ENCODE data around the gene IKZF3. TPM values are rescaled to one million over a fixed set of nuclear protein-coding genes. Genes with fewer than 3 reads are reported as not detected.
A peak's percentile ranks its signal among the peaks of the same experiment; 100 is the strongest.

The IKZF3 gene
- polyA plus RNA-seq, 1 donor (not counting 4 experiments of a cell fraction or from before 2014, with no cell fraction given): not detected

GRCh38 chr17:39738568-39738901 is 125.6 kb downstream of the IKZF3 start:
- Histone ChIP-seq H3K9me1 (ENCODE audit: control insufficient read depth, extremely low read depth, insufficient read depth, low read length) (no peaks in the 10 kb centered on the region), H2AFZ (ENCODE audit: control insufficient read depth, low read length) (peak overlapping the region; percentile 42), H3K4me2 (ENCODE audit: control insufficient read depth, extremely low read depth, insufficient read depth, low read depth, low read length) (peak overlapping the region; percentile 93), H4K20me1 (ENCODE audit: control insufficient read depth, extremely low read depth, insufficient read depth, low read length) (no peaks in the 10 kb centered on the region), H3K4me3 (ENCODE audit: control insufficient read depth in 2 of 3, extremely low read depth in 1 of 3, insufficient read depth in 2 of 3, low read depth in 1 of 3, low read length in 3 of 3) (peak overlapping the region; percentile 73 to 89 (median 84)), H3K79me2 (ENCODE audit: control insufficient read depth, insufficient read depth, low read length) (no peaks in the 10 kb centered on the region), H3K4me1 (ENCODE audit: control insufficient read depth, extremely low read depth, insufficient read depth, low read length) (peaks cover 28% of the 10 kb centered on the region), H3K27me3 (ENCODE audit: control insufficient read depth, extremely low read depth, insufficient read depth, low read length) (no peaks in the 10 kb centered on the region), H3K27ac (ENCODE audit: control insufficient read depth, insufficient read depth, low read length) (peak overlapping the region; percentile 96), H3K9ac (ENCODE audit: control insufficient read depth, extremely low read depth, insufficient read depth, low read length) (peak overlapping the region; percentile 99), H3K36me3 (ENCODE audit: control insufficient read depth in 2 of 2, extremely low read depth in 1 of 2, insufficient read depth in 2 of 2, low read length in 2 of 2) (peaks cover 8% of the 10 kb centered on the region in 2 experiments), H3K9me3 (ENCODE audit: control insufficient read depth, low read depth, low read length) (no peaks in the 10 kb centered on the region)
- dilution Hi-C loops (cut with MboI; ENCODE audit: extremely low pct_ligation_motif_present, low sequenced_read_pairs): no loop called here
- no peak for TF ChIP-seq EZH2 (IDR thresholded peaks at IDR 0.05; ENCODE audit: low read length)
- no peak for TF ChIP-seq CTCF (optimal IDR thresholded peaks at IDR 0.05 in 1 of 3, IDR thresholded peaks at IDR 0.05 in 1 of 3, conservative IDR thresholded peaks at IDR 0.05 in 1 of 3; ENCODE audit: extremely low read depth in 1 of 3, insufficient read depth in 2 of 3, low read length in 3 of 3)
- FAIRE-seq (peak; percentile 29), DNase-seq (ENCODE audit: low read depth, low spot score) (no peak)

- Histone ChIP-seq H3K36me3 (ENCODE audit: control insufficient read depth in 2 of 2, extremely low read depth in 1 of 2, insufficient read depth in 2 of 2, low read length in 2 of 2) (peaks cover 4% of the 10 kb centered on the region in 2 experiments), H3K4me3 (ENCODE audit: control insufficient read depth in 2 of 3, extremely low read depth in 1 of 3, insufficient read depth in 2 of 3, low read depth in 1 of 3, low read length in 3 of 3) (peak within 1 kb of the TSS; percentile 73 to 89 (median 84)), H3K9me3 (ENCODE audit: control insufficient read depth, low read depth, low read length) (no peaks in the 10 kb centered on the region), H4K20me1 (ENCODE audit: control insufficient read depth, extremely low read depth, insufficient read depth, low read length) (no peaks in the 10 kb centered on the region), H3K9ac (ENCODE audit: control insufficient read depth, extremely low read depth, insufficient read depth, low read length) (peak within 1 kb of the TSS; percentile 99), H3K4me2 (ENCODE audit: control insufficient read depth, extremely low read depth, insufficient read depth, low read depth, low read length) (peak within 1 kb of the TSS; percentile 93), H3K4me1 (ENCODE audit: control insufficient read depth, extremely low read depth, insufficient read depth, low read length) (peaks cover 28% of the 10 kb centered on the region), H2AFZ (ENCODE audit: control insufficient read depth, low read length) (peak within 1 kb of the TSS; percentile 67), H3K27ac (ENCODE audit: control insufficient read depth, insufficient read depth, low read length) (peak within 1 kb of the TSS; percentile 96), H3K27me3 (ENCODE audit: control insufficient read depth, extremely low read depth, insufficient read depth, low read length) (no peaks in the 10 kb centered on the region), H3K9me1 (ENCODE audit: control insufficient read depth, extremely low read depth, insufficient read depth, low read length) (no peaks in the 10 kb centered on the region), H3K79me2 (ENCODE audit: control insufficient read depth, insufficient read depth, low read length) (no peaks in the 10 kb centered on the region)
- TF ChIP-seq EZH2 (IDR thresholded peaks at IDR 0.05; ENCODE audit: low read length) (no peak), CTCF (optimal IDR thresholded peaks at IDR 0.05 in 1 of 3, IDR thresholded peaks at IDR 0.05 in 1 of 3, conservative IDR thresholded peaks at IDR 0.05 in 1 of 3; ENCODE audit: extremely low read depth in 1 of 3, insufficient read depth in 2 of 3, low read length in 3 of 3) (no peak)
- FAIRE-seq: peak; percentile 77
- dilution Hi-C loops (cut with MboI; ENCODE audit: extremely low pct_ligation_motif_present, low sequenced_read_pairs): no loop called here
- DNase-seq (ENCODE audit: low read depth, low spot score): no peak
These were observed 126.1 kb downstream of the IKZF3 start, which contains the start of gene GRB7 for GRCh38 chr17:39737760-39738567. TSS of gene GRB7 (plus strand) at chr17:39737938. CDS start at chr17:39742302, 4,364 bp downstream.

Measured in keratinocyte (primary cell).